ENCODE results near the gene FADS6. TPM values are rescaled to one million over a fixed set of nuclear protein-coding genes. Genes with fewer than 3 reads are reported as not detected.

FADS6 gene
- total and polyA plus RNA-seq, 2 donors from 2014 or later = not detected

DNA sequence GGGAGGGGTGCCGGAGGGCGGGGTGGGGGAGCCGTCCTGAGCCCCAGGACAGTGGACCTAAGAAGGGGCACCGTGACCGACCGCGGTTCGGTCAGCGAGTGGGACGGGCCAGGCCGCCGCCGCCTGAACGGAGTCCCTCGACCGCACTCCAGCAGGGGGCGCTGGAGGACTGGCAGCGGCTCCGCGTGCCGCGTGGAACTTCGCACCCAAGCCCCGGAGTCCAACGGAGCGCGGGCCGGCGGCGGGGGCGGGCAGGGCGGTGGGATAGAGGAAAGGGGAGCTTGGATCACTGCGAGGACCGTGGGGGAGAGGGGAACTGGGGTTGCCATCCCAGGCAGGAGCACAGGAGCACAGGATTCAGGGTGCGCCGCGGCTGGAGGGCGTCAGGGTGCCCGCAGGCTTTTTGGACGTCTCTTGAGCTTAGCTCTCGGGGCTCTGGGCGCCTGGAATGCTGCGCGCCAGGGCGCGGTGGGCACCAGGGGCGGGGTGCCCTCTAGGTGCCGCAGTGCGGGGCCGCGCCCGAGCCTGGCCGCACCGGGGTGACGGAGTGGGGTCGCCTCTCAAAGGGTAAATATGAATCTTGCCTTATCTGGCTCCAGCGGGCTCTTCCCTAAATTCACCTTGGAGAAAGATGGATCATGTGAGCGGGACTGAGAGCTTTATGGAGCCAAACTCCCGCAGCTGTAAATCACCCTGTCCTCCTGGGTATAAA is 30.3 kb upstream of the FADS6 start:
- peaks cover 25% of the 10 kb centered on the region for H3K27me3 ChIP-seq (ENCODE audit: control insufficient read depth, insufficient read depth, low read length)
- TF ChIP-seq, protein P1, sequence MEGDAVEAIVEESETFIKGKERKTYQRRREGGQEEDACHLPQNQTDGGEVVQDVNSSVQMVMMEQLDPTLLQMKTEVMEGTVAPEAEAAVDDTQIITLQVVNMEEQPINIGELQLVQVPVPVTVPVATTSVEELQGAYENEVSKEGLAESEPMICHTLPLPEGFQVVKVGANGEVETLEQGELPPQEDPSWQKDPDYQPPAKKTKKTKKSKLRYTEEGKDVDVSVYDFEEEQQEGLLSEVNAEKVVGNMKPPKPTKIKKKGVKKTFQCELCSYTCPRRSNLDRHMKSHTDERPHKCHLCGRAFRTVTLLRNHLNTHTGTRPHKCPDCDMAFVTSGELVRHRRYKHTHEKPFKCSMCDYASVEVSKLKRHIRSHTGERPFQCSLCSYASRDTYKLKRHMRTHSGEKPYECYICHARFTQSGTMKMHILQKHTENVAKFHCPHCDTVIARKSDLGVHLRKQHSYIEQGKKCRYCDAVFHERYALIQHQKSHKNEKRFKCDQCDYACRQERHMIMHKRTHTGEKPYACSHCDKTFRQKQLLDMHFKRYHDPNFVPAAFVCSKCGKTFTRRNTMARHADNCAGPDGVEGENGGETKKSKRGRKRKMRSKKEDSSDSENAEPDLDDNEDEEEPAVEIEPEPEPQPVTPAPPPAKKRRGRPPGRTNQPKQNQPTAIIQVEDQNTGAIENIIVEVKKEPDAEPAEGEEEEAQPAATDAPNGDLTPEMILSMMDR (IDR thresholded peaks at IDR 0.05; ENCODE audit: borderline replicate concordance, extremely low read depth, insufficient read depth) = peak; percentile 76
- no peak overlapping the region for H3K9ac ChIP-seq (ENCODE audit: low read length in 3 of 3)
- intact Hi-C loops (cut with DNase I) = no loop called here
- DNase-seq (peak in 4 of 5 donors; percentile 55 to 87 (median 70)), FAIRE-seq (no peak)
- H3K36me3 ChIP-seq (ENCODE audit: control insufficient read depth in 2 of 3, insufficient read depth in 3 of 3, low read length in 3 of 3) = no peaks in the 10 kb centered on the region
- no peak overlapping the region for H3K4me3 ChIP-seq (ENCODE audit: low read length in 3 of 3)
- H3K9me3 ChIP-seq (ENCODE audit: control insufficient read depth in 2 of 3, insufficient read depth in 1 of 3, low read length in 3 of 3) = no peaks in the 10 kb centered on the region
- peaks cover 0 to 6% (median 0%) of the 10 kb centered on the region in 3 donors for H3K4me1 ChIP-seq (ENCODE audit: control insufficient read depth in 2 of 3, insufficient read depth in 2 of 3, low read depth in 1 of 3, low read length in 3 of 3)
- H3K27ac ChIP-seq (ENCODE audit: low read depth in 2 of 2, low read length in 2 of 2) = no peak overlapping the region

DNA sequence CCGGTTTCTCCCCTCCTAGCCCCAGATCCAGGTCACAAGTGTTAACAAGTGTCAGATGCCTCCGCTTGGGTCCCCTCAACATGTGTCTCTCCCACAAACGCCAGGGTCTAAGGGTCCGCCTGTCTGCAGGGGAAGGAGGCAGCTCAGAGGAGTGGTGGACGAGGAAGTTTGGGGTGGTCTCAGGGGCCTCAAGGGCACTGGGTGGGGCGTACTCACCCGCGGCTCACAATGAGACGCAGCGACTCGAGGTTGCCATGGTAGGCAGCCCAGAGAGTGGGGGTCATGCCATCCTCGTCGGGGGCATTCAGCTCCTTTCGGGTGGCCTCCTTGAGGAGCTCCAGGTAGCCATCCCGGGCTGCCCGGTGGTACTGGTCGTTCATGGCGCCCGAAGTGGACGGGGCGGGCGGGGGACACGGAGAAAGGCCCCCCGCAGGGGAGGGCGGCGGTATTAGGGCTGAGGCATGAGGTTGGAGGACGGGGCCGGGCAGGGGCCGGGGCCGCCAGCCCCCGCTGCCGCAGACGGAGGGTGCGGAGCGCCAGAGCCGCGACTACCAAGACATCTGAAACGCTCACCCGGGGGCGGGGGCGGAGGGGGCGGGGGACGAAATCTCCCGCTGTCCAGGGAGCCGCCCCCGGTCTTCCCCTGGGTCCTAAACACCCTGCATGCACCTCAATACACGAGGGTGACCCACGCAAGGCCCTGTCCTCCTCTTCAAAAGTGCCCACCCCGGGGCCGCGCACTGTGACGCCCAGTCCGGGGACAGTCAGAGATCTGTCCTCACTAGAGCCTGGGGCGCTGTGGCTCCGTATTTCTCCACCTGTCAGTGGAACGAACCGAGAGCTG is 29.5 kb upstream of the FADS6 start, which contains the start of gene USH1G:
TSS of gene USH1G (minus strand) at position 562 of the 844 bp plus-strand sequence. CDS start at position 380, 182 bp downstream.
- H3K27me3 ChIP-seq (ENCODE audit: control insufficient read depth, insufficient read depth, low read length) = peaks cover 25% of the 10 kb centered on the region
- H3K9ac ChIP-seq (ENCODE audit: low read length in 3 of 3) = no peak within 1 kb of the TSS
- peak; percentile 33 to 82 (median 49) for DNase-seq
- FAIRE-seq = no peak
- TF ChIP-seq, protein P1 (IDR thresholded peaks at IDR 0.05; ENCODE audit: borderline replicate concordance, extremely low read depth, insufficient read depth) = no peak
- H3K4me1 ChIP-seq (ENCODE audit: control insufficient read depth in 2 of 3, insufficient read depth in 2 of 3, low read depth in 1 of 3, low read length in 3 of 3) = peaks cover 0 to 6% (median 0%) of the 10 kb centered on the region in 3 donors
- no peaks in the 10 kb centered on the region for H3K36me3 ChIP-seq (ENCODE audit: control insufficient read depth in 2 of 3, insufficient read depth in 3 of 3, low read length in 3 of 3)
- intact Hi-C loops (cut with DNase I) = no loop called here
- no peak within 1 kb of the TSS for H3K27ac ChIP-seq (ENCODE audit: low read depth in 2 of 2, low read length in 2 of 2)
- H3K4me3 ChIP-seq (ENCODE audit: low read length in 3 of 3) = peak within 1 kb of the TSS in 1 of 3 donors; percentile 37
- no peaks in the 10 kb centered on the region for H3K9me3 ChIP-seq (ENCODE audit: control insufficient read depth in 2 of 3, insufficient read depth in 1 of 3, low read length in 3 of 3)

DNA sequence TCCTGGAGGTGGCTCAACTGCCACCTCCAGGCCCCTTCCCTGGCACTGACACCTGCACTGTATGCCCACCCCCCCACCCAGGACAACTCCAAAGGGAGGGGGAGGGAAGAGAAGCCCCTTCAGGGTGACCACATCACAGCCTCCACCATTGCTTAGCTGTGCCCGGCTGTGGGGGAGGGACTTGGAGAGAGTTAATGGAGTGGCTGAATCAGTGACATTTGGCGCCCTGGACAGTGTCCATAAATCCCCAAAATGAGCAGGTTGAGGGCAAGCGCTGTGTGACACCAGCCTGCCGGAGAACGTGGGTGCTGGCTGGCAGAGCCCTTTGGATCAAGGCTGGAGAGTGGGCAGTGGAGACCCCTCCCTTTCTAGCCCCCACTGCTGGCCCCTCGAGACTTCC is 28.7 kb upstream of the FADS6 start:
- Histone ChIP-seq H3K4me3 (ENCODE audit: low read length in 3 of 3) (peak overlapping the region in 1 of 3 donors; percentile 37), H3K27me3 (ENCODE audit: control insufficient read depth, insufficient read depth, low read length) (peaks cover 25% of the 10 kb centered on the region), H3K36me3 (ENCODE audit: control insufficient read depth in 2 of 3, insufficient read depth in 3 of 3, low read length in 3 of 3) (no peaks in the 10 kb centered on the region), H3K4me1 (ENCODE audit: control insufficient read depth in 2 of 3, insufficient read depth in 2 of 3, low read depth in 1 of 3, low read length in 3 of 3) (peaks cover 0 to 6% (median 0%) of the 10 kb centered on the region in 3 donors), H3K9ac (ENCODE audit: low read length in 3 of 3) (no peak overlapping the region), H3K9me3 (ENCODE audit: control insufficient read depth in 2 of 3, insufficient read depth in 1 of 3, low read length in 3 of 3) (no peaks in the 10 kb centered on the region), H3K27ac (ENCODE audit: low read depth in 2 of 2, low read length in 2 of 2) (no peak overlapping the region)
- intact Hi-C loops (cut with DNase I) = no loop called here
- DNase-seq = peak in 4 of 5 donors; percentile 53 to 74 (median 68)
- TF ChIP-seq, protein P1 (IDR thresholded peaks at IDR 0.05; ENCODE audit: borderline replicate concordance, extremely low read depth, insufficient read depth) = no peak
- no peak for FAIRE-seq

Data from kidney (tissue), 14 donors.